Gastroesophageal sphincter (tissue), 4 donors: Measurements from ENCODE around the gene PRIM2. TPM values are rescaled to one million over a fixed set of nuclear protein-coding genes. Genes with fewer than 3 reads are reported as not detected.
"Not testable (repeated sequence)": the region's sequence is repeated elsewhere in the genome, so short reads cannot be mapped to it uniquely, and the experiment has no call there.

ENCODE experiments used
- ATAC-seq: fragments of 150-250 bp; one replicate; pipeline ENCODE4 v1.9.1; 2016; ENCODE audit warnings: mild to moderate bottlenecking, moderate library complexity
- H3K27ac ChIP-seq, 4 donors: fragments of 200-600 bp; sonication (generic) in 3 of 4; 1 replicate in 3 of 4; 2 replicates in 1 of 4; pipeline ENCODE4 v1.5.1; 2016 to 2019
- H3K27me3 ChIP-seq: fragments of 200-600 bp; sonication (generic); one replicate; pipeline ENCODE4 v1.5.1; 2019
- H3K36me3 ChIP-seq, 2 donors: fragments of 200-600 bp; sonication (generic); one replicate each; pipeline ENCODE4 v1.5.1; 2019; ENCODE audit warnings: control low read depth in 1 of 2
- H3K4me1 ChIP-seq, 3 donors: fragments of 200-600 bp; sonication (generic); 1 replicate in 2 of 3; 2 replicates in 1 of 3; pipeline ENCODE4 v1.5.1; 2016 to 2019; ENCODE audit warnings: control low read depth in 2 of 3
- H3K4me3 ChIP-seq, 2 donors: fragments of 200-600 bp; sonication (generic); one replicate each; pipeline ENCODE4 v1.5.1; 2019; ENCODE audit warnings: mild to moderate bottlenecking in 1 of 2, moderate library complexity in 1 of 2
- H3K9me3 ChIP-seq, 3 donors: fragments of 200-600 bp; sonication (generic); one replicate each; pipeline ENCODE4 v1.5.1; 2017 to 2019; ENCODE audit warnings: control low read depth in 2 of 3
- CTCF ChIP-seq, 4 experiments: fragments of 200-600 bp in 2 of 4; fragments of 450-650 bp in 2 of 4; sonication (generic) in 1 of 4; IDR thresholded peaks; one replicate each; pipeline ENCODE4 v1.5.1; 2017 to 2019; ENCODE audit warnings: antibody characterized with exemption in 4 of 4, mild to moderate bottlenecking in 2 of 4, moderate library complexity in 2 of 4
- EP300 ChIP-seq: sonication (generic); formaldehyde crosslinking; IDR thresholded peaks from one replicate; pipeline ENCODE4 v1.6.1; 2017; ENCODE audit warnings: antibody characterized with exemption, mild to moderate bottlenecking
- POLR2A ChIP-seq, 2 donors: fragments of 450-650 bp; IDR thresholded peaks; one replicate each; pipeline ENCODE4 v1.6.1; 2017; ENCODE audit warnings: antibody characterized with exemption in 2 of 2, mild to moderate bottlenecking in 2 of 2, moderate library complexity in 1 of 2
- POLR2AphosphoS5 ChIP-seq: sonication (generic); formaldehyde crosslinking; IDR thresholded peaks from one replicate; pipeline ENCODE4 v1.6.1; 2017; ENCODE audit warnings: antibody characterized with exemption
- WGBS, 2 donors: methylation state at CpG; one replicate each; pipeline ENCODE4 v1.1.5; 2018; ENCODE audit warnings: low coverage in 1 of 2; 5-methylcytosine and 5-hydroxymethylcytosine counted together
- total RNA-seq, 4 donors: library from RNA; depleted of rRNA; stranded (reverse); fragments of >200 nt; gene quantifications; one replicate each; pipeline ENCODE4 v1.1.0, GENCODE V29; 2016

The PRIM2 gene
- total RNA-seq, 4 donors from 2014 or later = 8.1 to 11.2 (median 9.0) TPM

- H3K9me3 ChIP-seq = no peaks in the 10 kb centered on the region
- no peaks in the 10 kb centered on the region for H3K36me3 ChIP-seq
- ATAC-seq = peak; percentile 65
- peak; percentile 47 for TF ChIP-seq POLR2AphosphoS5
- TF ChIP-seq CTCF (IDR thresholded peaks at IDR 0.05) = no peak
- no peak for TF ChIP-seq EP300
- no peak for TF ChIP-seq POLR2A (IDR thresholded peaks at IDR 0.05)
- peaks cover 6 to 68% (median 6%) of the 10 kb centered on the region in 3 donors for H3K4me1 ChIP-seq
- H3K27ac ChIP-seq = peak overlapping the region; percentile 68 to 79 (median 74)
- 86 to 100% methylated on average over 1 of the region's 1 CpG for WGBS, 2 donors
- no peak overlapping the region for H3K4me3 ChIP-seq
- H3K27me3 ChIP-seq = no peaks in the 10 kb centered on the region
Measured at GRCh38 chr6:57303931-57304681, 13.3 kb upstream of the PRIM2 start.

GRCh38 chr6:57305107-57305506 lies 12.3 kb upstream of the PRIM2 start:
- Histone ChIP-seq H3K9me3 (no peaks in the 10 kb centered on the region), H3K27me3 (no peaks in the 10 kb centered on the region), H3K4me1 (peaks cover 6 to 63% (median 6%) of the 10 kb centered on the region in 3 donors), H3K36me3 (no peaks in the 10 kb centered on the region), H3K27ac (peak overlapping the region; percentile 68 to 79 (median 74)), H3K4me3 (no peak overlapping the region)
- peak; percentile 28 for ATAC-seq
- WGBS, 2 donors = 18 to 23% methylated on average over 3 of the region's 3 CpGs
- TF ChIP-seq POLR2AphosphoS5 (peak; percentile 59), EP300 (no peak)

GRCh38 chr6:57305761-57306160 lies 11.7 kb upstream of the PRIM2 start:
- Histone ChIP-seq H3K27ac (peak overlapping the region; percentile 68 to 79 (median 74)), H3K4me3 (no peak overlapping the region), H3K27me3 (no peaks in the 10 kb centered on the region), H3K9me3 (no peaks in the 10 kb centered on the region), H3K36me3 (no peaks in the 10 kb centered on the region), H3K4me1 (peaks cover 6 to 57% (median 6%) of the 10 kb centered on the region in 3 donors)
- WGBS, 2 donors = 26 to 44% methylated on average over 2 of the region's 2 CpGs
- peak; percentile 27 for ATAC-seq
- TF ChIP-seq POLR2A (IDR thresholded peaks at IDR 0.05) (no peak), CTCF (IDR thresholded peaks at IDR 0.05) (no peak), POLR2AphosphoS5 (peak; percentile 32), EP300 (no peak)

GRCh38 chr6:57306273-57306672 lies 11.2 kb upstream of the PRIM2 start:
- Histone ChIP-seq H3K4me1 (peaks cover 6 to 53% (median 6%) of the 10 kb centered on the region in 3 donors), H3K9me3 (no peaks in the 10 kb centered on the region), H3K36me3 (no peaks in the 10 kb centered on the region), H3K27ac (peak overlapping the region in 3 of 4 donors; percentile 68 to 79 (median 76)), H3K27me3 (no peaks in the 10 kb centered on the region), H3K4me3 (no peak overlapping the region)
- no peak for ATAC-seq
- 73 to 80% methylated on average over 3 to 5 of the region's 5 CpGs for WGBS, 2 donors
- no peak for TF ChIP-seq EP300
- no peak for TF ChIP-seq POLR2A (IDR thresholded peaks at IDR 0.05)
- TF ChIP-seq CTCF (IDR thresholded peaks at IDR 0.05) = no peak
- TF ChIP-seq POLR2AphosphoS5 = no peak

- H3K4me3 ChIP-seq = no peak overlapping the region
- no peaks in the 10 kb centered on the region for H3K27me3 ChIP-seq
- no peaks in the 10 kb centered on the region for H3K36me3 ChIP-seq
- TF ChIP-seq CTCF (IDR thresholded peaks at IDR 0.05) (no peak), EP300 (no peak), POLR2A (IDR thresholded peaks at IDR 0.05) (no peak), POLR2AphosphoS5 (no peak)
- ATAC-seq = no peak
- H3K4me1 ChIP-seq = peaks cover 2 to 38% (median 2%) of the 10 kb centered on the region in 3 donors
- H3K27ac ChIP-seq = no peak overlapping the region
- WGBS, 2 donors = 100% methylated on average over 1 of the region's 1 CpG
- H3K9me3 ChIP-seq = no peaks in the 10 kb centered on the region
Measured at GRCh38 chr6:57307850-57308249, 9.6 kb upstream of the PRIM2 start.

GRCh38 chr6:57308755-57309154 lies 8.7 kb upstream of the PRIM2 start:
- WGBS, 2 donors = 79% methylated on average over 2 of the region's 3 CpGs; no CpG with 5 or more reads in 1 of the 2 donors
- not testable (repeated sequence) for H3K9me3 ChIP-seq, H3K36me3 ChIP-seq, H3K27ac ChIP-seq, H3K27me3 ChIP-seq, ATAC-seq, H3K4me3 ChIP-seq
- peaks cover 2 to 38% (median 2%) of the 10 kb centered on the region in 3 donors for H3K4me1 ChIP-seq

- not testable (repeated sequence) for ATAC-seq
Measured at GRCh38 chr6:57310095-57310816, 7.2 kb upstream of the PRIM2 start.

More at GRCh38 chr6:57310095-57310816, 7.2 kb upstream of the PRIM2 start:
- H3K9me3 ChIP-seq, H3K4me3 ChIP-seq, H3K27ac ChIP-seq, H3K27me3 ChIP-seq, H3K36me3 ChIP-seq: not testable (repeated sequence)
- peaks cover 0 to 31% (median 0%) of the 10 kb centered on the region in 3 donors for H3K4me1 ChIP-seq
- WGBS, 2 donors = 78 to 88% methylated on average over 1 to 4 of the region's 21 CpGs
